Middle frontal gyrus (tissue), 1 donor: ENCODE data around the gene MIR17HG.
"Not testable (repeated sequence)": the region's sequence is repeated elsewhere in the genome, so short reads cannot be mapped to it uniquely, and the experiment has no call there.

ENCODE experiments used
- DNase-seq: peaks from one replicate; pipeline ENCODE4 v3.0.0-alpha.2; 2015; ENCODE audit warnings: low spot score; ENCODE audit errors: extremely low spot score

MIR17HG gene

GRCh38 chr13:91347996-91348905 lies 764 bp downstream of the MIR17HG start:
- no peak for DNase-seq

- peak; percentile 84 for DNase-seq
These were observed 1.5 kb downstream of the MIR17HG start for GRCh38 chr13:91348906-91349435.

- no peak for DNase-seq
These were observed 2.8 kb downstream of the MIR17HG start for GRCh38 chr13:91349992-91350911.

- no peak for DNase-seq
These were observed 3.6 kb downstream of the MIR17HG start for GRCh38 chr13:91351123-91351522.

GRCh38 chr13:91351980-91352379 lies 4.5 kb downstream of the MIR17HG start:
- no peak for DNase-seq

- DNase-seq: not testable (repeated sequence)
These were observed 5.4 kb downstream of the MIR17HG start for GRCh38 chr13:91352891-91353290.

- no peak for DNase-seq
These were observed 6.0 kb downstream of the MIR17HG start for GRCh38 chr13:91353494-91353893.

- DNase-seq: no peak
These were observed 7.8 kb downstream of the MIR17HG start for GRCh38 chr13:91355099-91355825.

- DNase-seq: no peak
These were observed 8.6 kb downstream of the MIR17HG start for GRCh38 chr13:91355826-91356710.

GRCh38 chr13:91356919-91357612 lies 9.6 kb downstream of the MIR17HG start:
- no peak for DNase-seq

GRCh38 chr13:91357613-91358386 lies 10.3 kb downstream of the MIR17HG start:
- no peak for DNase-seq

GRCh38 chr13:91358387-91358782 lies 10.9 kb downstream of the MIR17HG start:
- DNase-seq: no peak

GRCh38 chr13:91359111-91359510 lies 11.6 kb downstream of the MIR17HG start:
- no peak for DNase-seq

GRCh38 chr13:91359631-91360030 lies 12.1 kb downstream of the MIR17HG start:
- no peak for DNase-seq

- no peak for DNase-seq
These were observed 12.8 kb downstream of the MIR17HG start for GRCh38 chr13:91360246-91360751.

- DNase-seq: no peak
These were observed 14.3 kb downstream of the MIR17HG start for GRCh38 chr13:91361755-91362271.

GRCh38 chr13:91362908-91363307 lies 15.4 kb downstream of the MIR17HG start:
- no peak for DNase-seq

- no peak for DNase-seq
These were observed 20.6 kb downstream of the MIR17HG start for GRCh38 chr13:91368101-91368500.
